Measurements from ENCODE around the gene ZFHX3.

DNA sequence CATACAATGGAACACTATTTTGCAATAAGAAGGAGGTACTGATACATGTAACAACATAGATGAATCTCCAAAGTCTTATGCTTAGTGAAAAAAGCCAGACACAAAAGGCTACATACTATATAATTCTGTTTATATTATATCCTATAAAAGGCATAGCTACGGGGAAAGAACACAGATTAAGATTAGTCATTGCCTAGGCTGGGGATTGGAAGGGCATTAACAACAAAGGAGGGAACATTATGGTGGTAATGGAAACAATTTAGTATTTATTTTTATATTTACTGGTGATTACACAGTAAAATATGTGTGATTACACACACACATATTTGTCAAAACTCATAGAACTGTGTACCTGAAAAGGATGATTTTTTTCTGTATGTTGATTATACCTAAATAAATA, 278.1 kb downstream of the ZFHX3 start:
- TF ChIP-seq POLR2AphosphoS5 (IDR thresholded peaks at IDR 0.05; ENCODE audit: insufficient read depth, low read depth, low read length) (no peak), POLR2A (IDR thresholded peaks at IDR 0.05; ENCODE audit: low read depth, low read length) (no peak), FOS (IDR thresholded peaks at IDR 0.05; ENCODE audit: borderline replicate concordance, insufficient read depth, low read length) (no peak), EZH2 (IDR thresholded peaks at IDR 0.05; ENCODE audit: borderline replicate concordance, low read depth, low read length, severe bottlenecking) (no peak)
- TF ChIP-seq, protein P1, sequence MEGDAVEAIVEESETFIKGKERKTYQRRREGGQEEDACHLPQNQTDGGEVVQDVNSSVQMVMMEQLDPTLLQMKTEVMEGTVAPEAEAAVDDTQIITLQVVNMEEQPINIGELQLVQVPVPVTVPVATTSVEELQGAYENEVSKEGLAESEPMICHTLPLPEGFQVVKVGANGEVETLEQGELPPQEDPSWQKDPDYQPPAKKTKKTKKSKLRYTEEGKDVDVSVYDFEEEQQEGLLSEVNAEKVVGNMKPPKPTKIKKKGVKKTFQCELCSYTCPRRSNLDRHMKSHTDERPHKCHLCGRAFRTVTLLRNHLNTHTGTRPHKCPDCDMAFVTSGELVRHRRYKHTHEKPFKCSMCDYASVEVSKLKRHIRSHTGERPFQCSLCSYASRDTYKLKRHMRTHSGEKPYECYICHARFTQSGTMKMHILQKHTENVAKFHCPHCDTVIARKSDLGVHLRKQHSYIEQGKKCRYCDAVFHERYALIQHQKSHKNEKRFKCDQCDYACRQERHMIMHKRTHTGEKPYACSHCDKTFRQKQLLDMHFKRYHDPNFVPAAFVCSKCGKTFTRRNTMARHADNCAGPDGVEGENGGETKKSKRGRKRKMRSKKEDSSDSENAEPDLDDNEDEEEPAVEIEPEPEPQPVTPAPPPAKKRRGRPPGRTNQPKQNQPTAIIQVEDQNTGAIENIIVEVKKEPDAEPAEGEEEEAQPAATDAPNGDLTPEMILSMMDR (IDR thresholded peaks at IDR 0.05; ENCODE audit: extremely low read depth in 1 of 2, insufficient read depth in 1 of 2, low read depth in 1 of 2, low read length in 2 of 2) = no peak

All from endothelial cell of umbilical vein (primary cell).